Thyroid gland (tissue), 4 donors: Measurements from ENCODE around the gene C11orf98.

Experiments used
- CTCF ChIP-seq, 6 experiments: fragments of 200-600 bp in 3 of 6; fragments of 450-650 bp in 3 of 6; sonication (generic) in 3 of 6; IDR thresholded peaks; one replicate each; pipeline ENCODE4 v1.5.1; 2016 to 2019; ENCODE audit warnings: antibody characterized with exemption in 6 of 6, mild to moderate bottlenecking in 2 of 6, inconsistent platforms in 1 of 6, moderate library complexity in 1 of 6
- POLR2A ChIP-seq, 2 donors: fragments of 450-650 bp; IDR thresholded peaks; one replicate each; pipeline ENCODE4 v1.6.1; 2017; ENCODE audit warnings: antibody characterized with exemption in 2 of 2, mild to moderate bottlenecking in 2 of 2, moderate library complexity in 1 of 2

GRCh38 chr11:62654297-62654696 is 10.7 kb downstream of the C11orf98 start:
- no peak for TF ChIP-seq CTCF (IDR thresholded peaks at IDR 0.05)
- TF ChIP-seq POLR2A (IDR thresholded peaks at IDR 0.05), result no peak
